Activated T-cell treated with anti-CD3 and anti-CD28 coated beads for 4 hours (primary cell): Measurements from ENCODE around the gene CT45A2.
"Not testable (repeated sequence)": the region's sequence is repeated elsewhere in the genome, so short reads cannot be mapped to it uniquely, and the experiment has no call there.

Source experiments
- DNase-seq: peaks from one replicate; pipeline ENCODE4 v3.0.0-alpha.2; 2020

The CT45A2 gene, protein sequence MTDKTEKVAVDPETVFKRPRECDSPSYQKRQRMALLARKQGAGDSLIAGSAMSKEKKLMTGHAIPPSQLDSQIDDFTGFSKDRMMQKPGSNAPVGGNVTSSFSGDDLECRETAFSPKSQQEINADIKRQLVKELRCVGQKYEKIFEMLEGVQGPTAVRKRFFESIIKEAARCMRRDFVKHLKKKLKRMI

GRCh38 chrX:135819912-135820311 is at the start of gene CT45A2:
Gene CT45A2 (minus strand): TSS chrX:135820012. CDS start chrX:135816265, 3,747 bp downstream.
- not testable (repeated sequence) for DNase-seq

DNA sequence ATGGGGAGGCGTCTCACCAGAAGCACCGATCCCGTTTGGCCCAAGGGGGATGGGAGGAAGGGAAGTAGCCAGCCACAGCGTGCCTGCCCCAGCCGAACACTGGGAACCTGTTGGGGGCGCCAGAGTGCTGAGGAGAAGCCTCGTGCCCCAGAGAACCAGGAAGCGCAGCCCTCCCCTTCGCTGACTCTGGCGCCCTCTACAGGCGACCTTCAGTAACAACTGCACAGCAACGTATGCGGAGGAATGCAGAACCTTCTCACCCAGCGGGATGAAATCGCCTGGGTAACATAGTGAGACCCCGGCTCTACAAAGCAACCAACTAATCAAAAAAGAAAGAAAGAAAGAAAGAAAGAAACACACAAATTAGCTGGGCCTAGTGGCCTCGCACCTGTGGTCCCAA is 34.6 kb upstream of the CT45A2 start, which contains the start of gene CT45A8:
Gene CT45A8 (minus strand): TSS at position 101 of the 400 bp plus-strand sequence. CDS start 3,755 bp downstream, outside the sequence.
- DNase-seq = not testable (repeated sequence)

DNA sequence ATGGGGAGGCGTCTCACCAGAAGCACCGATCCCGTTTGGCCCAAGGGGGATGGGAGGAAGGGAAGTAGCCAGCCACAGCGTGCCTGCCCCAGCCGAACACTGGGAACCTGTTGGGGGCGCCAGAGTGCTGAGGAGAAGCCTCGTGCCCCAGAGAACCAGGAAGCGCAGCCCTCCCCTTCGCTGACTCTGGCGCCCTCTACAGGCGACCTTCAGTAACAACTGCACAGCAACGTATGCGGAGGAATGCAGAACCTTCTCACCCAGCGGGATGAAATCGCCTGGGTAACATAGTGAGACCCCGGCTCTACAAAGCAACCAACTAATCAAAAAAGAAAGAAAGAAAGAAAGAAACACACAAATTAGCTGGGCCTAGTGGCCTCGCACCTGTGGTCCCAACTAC is 17.4 kb upstream of the CT45A2 start, which contains the start of gene CT45A7:
Gene CT45A7 (minus strand): TSS at position 101 of the 400 bp plus-strand sequence. CDS start 3,747 bp downstream, outside the sequence.
- DNase-seq = not testable (repeated sequence)

GRCh38 chrX:135802687-135803086 is 17.1 kb downstream of the CT45A2 start, which contains the start of gene CT45A6:
Gene CT45A6 (minus strand): TSS chrX:135802787. CDS start chrX:135798993, 3,794 bp downstream.
- not testable (repeated sequence) for DNase-seq

- DNase-seq = not testable (repeated sequence)
These were observed 34.4 kb downstream of the CT45A2 start, which contains the start of gene CT45A5 for GRCh38 chrX:135785403-135785802. Gene CT45A5 (minus strand): TSS chrX:135785503. CDS start chrX:135781729, 3,774 bp downstream.

- DNase-seq = not testable (repeated sequence)
These were observed 51.7 kb downstream of the CT45A2 start, which contains the start of gene CT45A3 for GRCh38 chrX:135768091-135768490. Gene CT45A3 (minus strand): TSS chrX:135768191. CDS start chrX:135764444, 3,747 bp downstream.
